Nephron (organoid): Measurements from ENCODE around the gene EPB41.
"Not testable (repeated sequence)": the region's sequence is repeated elsewhere in the genome, so short reads cannot be mapped to it uniquely, and the experiment has no call there.

Source experiments
- H3K27ac Mint-ChIP-seq, 3 experiments: 2 replicates each; pipeline ENCODE4 v1.8.0; 2020; ENCODE audit warnings: mixed read lengths in 3 of 3, mild to moderate bottlenecking in 2 of 3, moderate library complexity in 1 of 3
- H3K27me3 Mint-ChIP-seq: 2 replicates; pipeline ENCODE4 v1.8.0; 2021; ENCODE audit warnings: low read depth, mild to moderate bottlenecking, moderate library complexity, mixed read lengths
- H3K36me3 Mint-ChIP-seq: 2 replicates; pipeline ENCODE4 v1.8.0; 2020; ENCODE audit warnings: low read depth, mixed read lengths
- H3K4me1 Mint-ChIP-seq: 2 replicates; pipeline ENCODE4 v1.8.0; 2020; ENCODE audit warnings: mixed read lengths
- H3K4me3 Mint-ChIP-seq, 3 experiments: 2 replicates each; pipeline ENCODE4 v1.8.0; 2020; ENCODE audit warnings: mild to moderate bottlenecking in 3 of 3, mixed read lengths in 3 of 3, moderate library complexity in 2 of 3
- H3K9me3 Mint-ChIP-seq: 2 replicates; pipeline ENCODE4 v1.8.0; 2020; ENCODE audit warnings: mixed read lengths
- TF ChIP-seq, protein P1 (sequence below), 3 experiments: fragments of 200-600 bp; sonication (generic); IDR thresholded peaks; one replicate each; pipeline ENCODE4 v1.5.0; 2021; ENCODE audit warnings: antibody characterized with exemption in 3 of 3; ENCODE audit not compliant: unreplicated experiment in 3 of 3

Gene EPB41

DNA sequence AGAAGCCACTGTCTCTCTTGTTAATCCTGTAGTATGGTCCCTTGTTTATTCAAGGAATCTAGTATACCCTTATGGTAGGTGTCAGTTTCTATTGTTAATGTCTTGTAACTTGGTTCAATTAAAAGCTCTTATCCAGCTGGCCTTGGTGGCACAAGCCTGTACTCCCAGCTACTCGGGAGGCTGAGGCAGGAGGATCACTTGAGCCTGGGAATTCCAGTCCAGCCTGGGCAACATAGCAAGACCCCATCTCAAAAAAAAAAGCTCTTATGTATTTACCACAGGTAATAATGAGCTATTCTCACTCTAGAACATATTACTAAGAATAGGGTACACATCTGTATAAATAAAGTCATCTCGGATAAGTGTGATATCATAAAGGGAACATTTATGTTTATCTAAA lies 162.8 kb downstream of the EPB41 start:
- Mint-ChIP-seq H3K36me3 (peaks cover 3% of the 10 kb centered on the region), H3K9me3 (no peaks in the 10 kb centered on the region), H3K27ac (no peak overlapping the region), H3K27me3 (no peaks in the 10 kb centered on the region), H3K4me1 (no peaks in the 10 kb centered on the region), H3K4me3 (no peak overlapping the region)
- TF ChIP-seq, protein P1, sequence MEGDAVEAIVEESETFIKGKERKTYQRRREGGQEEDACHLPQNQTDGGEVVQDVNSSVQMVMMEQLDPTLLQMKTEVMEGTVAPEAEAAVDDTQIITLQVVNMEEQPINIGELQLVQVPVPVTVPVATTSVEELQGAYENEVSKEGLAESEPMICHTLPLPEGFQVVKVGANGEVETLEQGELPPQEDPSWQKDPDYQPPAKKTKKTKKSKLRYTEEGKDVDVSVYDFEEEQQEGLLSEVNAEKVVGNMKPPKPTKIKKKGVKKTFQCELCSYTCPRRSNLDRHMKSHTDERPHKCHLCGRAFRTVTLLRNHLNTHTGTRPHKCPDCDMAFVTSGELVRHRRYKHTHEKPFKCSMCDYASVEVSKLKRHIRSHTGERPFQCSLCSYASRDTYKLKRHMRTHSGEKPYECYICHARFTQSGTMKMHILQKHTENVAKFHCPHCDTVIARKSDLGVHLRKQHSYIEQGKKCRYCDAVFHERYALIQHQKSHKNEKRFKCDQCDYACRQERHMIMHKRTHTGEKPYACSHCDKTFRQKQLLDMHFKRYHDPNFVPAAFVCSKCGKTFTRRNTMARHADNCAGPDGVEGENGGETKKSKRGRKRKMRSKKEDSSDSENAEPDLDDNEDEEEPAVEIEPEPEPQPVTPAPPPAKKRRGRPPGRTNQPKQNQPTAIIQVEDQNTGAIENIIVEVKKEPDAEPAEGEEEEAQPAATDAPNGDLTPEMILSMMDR (IDR thresholded peaks at IDR 0.05; ENCODE audit: unreplicated experiment in 3 of 3): no peak

DNA sequence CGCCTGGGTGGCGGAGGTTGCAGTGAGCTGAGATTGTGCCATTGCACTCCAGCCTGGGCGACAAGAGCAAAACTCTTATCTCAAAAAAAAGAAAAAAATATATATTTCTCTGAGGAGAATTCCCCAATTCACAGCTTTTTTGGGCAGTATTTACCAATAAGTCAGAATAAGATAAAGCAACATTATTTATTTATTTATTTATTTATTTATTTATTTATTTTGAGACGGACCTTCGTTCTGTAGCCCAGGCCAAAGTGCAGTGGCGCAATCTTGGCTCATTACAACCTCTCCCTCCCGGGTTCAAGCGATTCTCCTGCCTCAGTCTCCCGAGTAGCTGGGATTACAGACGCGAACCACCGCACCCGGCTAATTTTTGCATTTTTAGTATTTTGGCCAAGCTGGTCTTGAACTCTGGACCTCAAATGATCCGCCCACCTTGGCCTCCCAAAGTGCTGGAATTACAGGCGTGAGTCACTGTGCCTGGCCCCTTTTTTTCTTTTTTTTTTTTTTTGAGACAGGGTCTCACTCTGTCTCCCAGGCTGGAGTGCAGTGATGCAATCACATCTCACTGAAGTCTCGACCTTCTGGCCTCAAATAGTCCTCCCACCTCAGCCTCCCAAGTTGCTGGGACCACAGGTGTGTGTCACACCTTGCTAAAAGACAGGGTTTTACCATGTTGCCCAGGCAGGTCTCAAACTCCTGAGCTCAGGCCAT lies 165.7 kb downstream of the EPB41 start:
- not testable (repeated sequence) for H3K4me1 Mint-ChIP-seq, H3K4me3 Mint-ChIP-seq, H3K9me3 Mint-ChIP-seq, H3K27me3 Mint-ChIP-seq, H3K36me3 Mint-ChIP-seq, H3K27ac Mint-ChIP-seq

DNA sequence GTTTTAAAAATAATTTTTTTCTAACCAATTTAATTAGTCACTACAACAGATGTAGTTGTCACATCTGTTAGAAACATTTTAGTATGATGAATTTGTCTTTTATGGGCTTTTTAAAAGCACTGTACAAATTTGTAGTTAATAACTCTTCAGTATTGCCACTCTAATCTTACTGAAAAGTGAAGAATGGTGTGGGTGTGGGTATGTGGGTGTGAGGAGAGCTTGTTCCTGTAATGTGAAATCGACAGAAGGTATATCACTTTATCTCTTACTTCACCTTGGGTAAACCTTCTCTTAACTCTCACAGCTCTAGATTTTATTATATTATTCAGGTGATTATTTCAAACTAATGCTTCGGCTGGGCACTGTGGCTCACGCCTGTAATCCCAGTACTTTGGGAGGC lies 166.8 kb downstream of the EPB41 start:
- no peaks in the 10 kb centered on the region for H3K36me3 Mint-ChIP-seq
- H3K4me3 Mint-ChIP-seq: no peak overlapping the region
- no peak overlapping the region for H3K27ac Mint-ChIP-seq
- peaks cover 5% of the 10 kb centered on the region for H3K4me1 Mint-ChIP-seq
- no peaks in the 10 kb centered on the region for H3K27me3 Mint-ChIP-seq
- TF ChIP-seq, protein P1 (IDR thresholded peaks at IDR 0.05; ENCODE audit: unreplicated experiment in 3 of 3): no peak
- H3K9me3 Mint-ChIP-seq: no peaks in the 10 kb centered on the region

- Mint-ChIP-seq H3K4me1 (peaks cover 5% of the 10 kb centered on the region), H3K36me3 (no peaks in the 10 kb centered on the region), H3K27me3 (no peaks in the 10 kb centered on the region), H3K27ac (peak overlapping the region; percentile 8 to 70 (median 67)), H3K4me3 (no peak overlapping the region), H3K9me3 (no peaks in the 10 kb centered on the region)
- TF ChIP-seq, protein P1 (IDR thresholded peaks at IDR 0.05; ENCODE audit: unreplicated experiment in 3 of 3): no peak
These were observed 168.2 kb downstream of the EPB41 start for GRCh38 chr1:29082519-29082918.

DNA sequence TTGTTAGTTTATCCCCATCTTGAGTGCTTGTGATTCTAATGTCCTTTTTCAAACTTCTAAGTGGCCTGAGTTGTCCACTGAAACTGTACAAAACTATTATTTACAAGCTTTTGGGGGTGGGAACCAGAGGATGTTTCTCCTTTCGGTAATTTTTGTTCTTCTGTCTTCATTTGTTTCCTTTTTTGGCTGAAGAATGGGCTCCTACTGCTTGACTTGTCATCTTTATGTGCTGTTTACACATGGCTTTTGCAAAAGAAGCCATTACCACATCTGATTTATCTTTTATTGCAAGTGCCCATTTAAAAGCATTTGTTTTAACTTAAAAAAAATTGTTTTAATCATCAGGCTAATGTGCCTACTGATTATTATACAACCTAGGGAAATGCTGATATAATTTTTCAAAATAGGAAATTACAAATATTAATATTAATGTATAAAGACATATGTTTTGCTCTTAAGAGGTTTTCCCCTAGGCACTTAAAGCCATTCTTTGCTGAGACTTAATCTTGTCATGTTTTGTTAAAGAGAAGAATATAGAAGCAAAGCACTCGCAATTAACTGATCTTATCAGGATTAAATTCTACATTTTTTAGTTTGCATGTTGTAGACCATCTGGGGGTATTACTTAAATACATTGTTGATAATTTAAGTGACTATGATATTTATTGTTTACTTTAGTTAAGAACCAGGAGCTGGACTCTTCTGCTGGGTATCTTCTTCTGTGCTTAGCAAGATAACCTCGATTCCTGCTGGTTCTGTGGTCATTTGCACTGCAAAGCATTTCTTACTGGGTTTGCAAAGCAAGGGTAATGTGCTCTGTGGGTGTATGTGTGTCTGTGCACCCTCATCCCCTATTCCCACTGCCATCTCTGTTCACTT lies 169.2 kb downstream of the EPB41 start:
- Mint-ChIP-seq H3K4me1 (peaks cover 5% of the 10 kb centered on the region), H3K4me3 (no peak overlapping the region), H3K27ac (peak overlapping the region; percentile 63 to 74 (median 67)), H3K9me3 (no peaks in the 10 kb centered on the region), H3K36me3 (peaks cover 4% of the 10 kb centered on the region), H3K27me3 (no peaks in the 10 kb centered on the region)
- TF ChIP-seq, protein P1 (IDR thresholded peaks at IDR 0.05; ENCODE audit: unreplicated experiment in 3 of 3): no peak

DNA sequence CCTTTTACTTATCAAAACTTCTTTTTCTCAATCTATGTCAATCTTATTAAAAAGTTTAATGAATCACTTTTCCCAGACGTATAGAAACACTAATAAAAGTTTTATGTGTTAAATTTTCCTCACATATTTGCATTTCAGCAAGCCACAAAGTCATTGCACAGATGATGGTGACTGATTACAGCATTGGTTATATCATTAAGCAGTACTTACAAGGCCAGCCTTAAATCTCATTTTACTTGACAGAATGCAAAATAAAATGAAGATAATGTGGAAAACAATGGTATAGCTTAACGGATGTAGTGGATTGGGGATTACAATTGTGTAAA lies 169.8 kb downstream of the EPB41 start:
- Mint-ChIP-seq H3K27me3 (no peaks in the 10 kb centered on the region), H3K36me3 (peaks cover 5% of the 10 kb centered on the region), H3K4me1 (peaks cover 5% of the 10 kb centered on the region), H3K27ac (peak overlapping the region; percentile 25 to 74 (median 63)), H3K4me3 (no peak overlapping the region), H3K9me3 (no peaks in the 10 kb centered on the region)
- TF ChIP-seq, protein P1 (IDR thresholded peaks at IDR 0.05; ENCODE audit: unreplicated experiment in 3 of 3): no peak
